SKM-1 (cell line): ENCODE measurements around the gene PTPRG.
A peak's percentile ranks its signal among the peaks of the same experiment; 100 is the strongest.
"Not testable (repeated sequence)": the region's sequence is repeated elsewhere in the genome, so short reads cannot be mapped to it uniquely, and the experiment has no call there.

Experiments
- DNase-seq: peaks from one replicate; lab custom pipeline; 2025; ENCODE audit not compliant: unreplicated experiment; lab: John Stamatoyannopoulos, UW

PTPRG gene

GRCh38 chr3:61561374-61562041 lies at the start of gene PTPRG:
Gene PTPRG, plus strand, starts transcription at chr3:61561571. Its CDS starts 717 bp downstream, at chr3:61562288.
- DNase-seq: peak; percentile 86

- DNase-seq: peak; percentile 7
Observed at GRCh38 chr3:61518590-61518989, 42.8 kb upstream of the PTPRG start.

GRCh38 chr3:61520966-61521628 lies 40.3 kb upstream of the PTPRG start:
- DNase-seq: no peak

GRCh38 chr3:61522060-61522459 lies 39.3 kb upstream of the PTPRG start:
- DNase-seq: no peak

- no peak for DNase-seq
Observed at GRCh38 chr3:61522626-61523025, 38.7 kb upstream of the PTPRG start.

GRCh38 chr3:61524933-61525332 lies 36.4 kb upstream of the PTPRG start:
- DNase-seq: no peak

GRCh38 chr3:61526308-61526707 lies 35.1 kb upstream of the PTPRG start:
- DNase-seq: no peak

GRCh38 chr3:61527011-61527410 lies 34.4 kb upstream of the PTPRG start:
- no peak for DNase-seq

GRCh38 chr3:61530355-61530754 lies 31.0 kb upstream of the PTPRG start:
- DNase-seq: peak; percentile 9

GRCh38 chr3:61531528-61531927 lies 29.8 kb upstream of the PTPRG start:
- no peak for DNase-seq

GRCh38 chr3:61532739-61533500 lies 28.5 kb upstream of the PTPRG start:
- no peak for DNase-seq

GRCh38 chr3:61535826-61536225 lies 25.5 kb upstream of the PTPRG start:
- DNase-seq: no peak

GRCh38 chr3:61537366-61537765 lies 24.0 kb upstream of the PTPRG start:
- DNase-seq: no peak

- no peak for DNase-seq
Observed at GRCh38 chr3:61538486-61538885, 22.9 kb upstream of the PTPRG start.

GRCh38 chr3:61541694-61542093 lies 19.7 kb upstream of the PTPRG start:
- no peak for DNase-seq

- no peak for DNase-seq
Observed at GRCh38 chr3:61545716-61546115, 15.7 kb upstream of the PTPRG start.

- DNase-seq: no peak
Observed at GRCh38 chr3:61547625-61548024, 13.7 kb upstream of the PTPRG start.

GRCh38 chr3:61552704-61553103 lies 8.7 kb upstream of the PTPRG start:
- DNase-seq: not testable (repeated sequence)

GRCh38 chr3:61559136-61559731 lies 2.1 kb upstream of the PTPRG start:
- DNase-seq: no peak

GRCh38 chr3:61560517-61561373 lies 626 bp upstream of the PTPRG start:
- peak; percentile 64 for DNase-seq
